Esophagus muscularis mucosa (tissue), 4 donors: ENCODE measurements around the gene TRAP1. TPM values are rescaled to one million over a fixed set of nuclear protein-coding genes. Genes with fewer than 3 reads are reported as not detected.
"Not testable (repeated sequence)": the region's sequence is repeated elsewhere in the genome, so short reads cannot be mapped to it uniquely, and the experiment has no call there.

Source experiments
- DNase-seq: peaks from one replicate; pipeline ENCODE4 v3.0.0-alpha.2; 2017; ENCODE audit errors: extremely low spot score
- H3K27ac ChIP-seq, 4 donors: fragments of 200-600 bp; sonication (generic); replicated peaks in 1 of 4; 1 replicate in 3 of 4; 2 replicates in 1 of 4; pipeline ENCODE4 v1.5.1; 2016 to 2019; ENCODE audit warnings: mild to moderate bottlenecking in 1 of 4
- H3K27me3 ChIP-seq, 4 donors: fragments of 200-600 bp; sonication (generic); one replicate each; pipeline versions ENCODE4 v1.5.1 to v1.6.0; 2016 to 2019
- H3K36me3 ChIP-seq, 4 donors: fragments of 200-600 bp; sonication (generic); one replicate each; pipeline ENCODE4 v1.5.1; 2016 to 2019
- H3K4me1 ChIP-seq, 4 donors: fragments of 200-600 bp; sonication (generic); one replicate each; pipeline ENCODE4 v1.5.1; 2016 to 2019
- H3K4me3 ChIP-seq, 4 donors: fragments of 200-600 bp; sonication (generic); 1 replicate in 2 of 4; 2 replicates in 2 of 4; pipeline ENCODE4 v1.5.1; 2016 to 2019; ENCODE audit warnings: mild to moderate bottlenecking in 4 of 4, moderate library complexity in 1 of 4
- H3K9me3 ChIP-seq, 4 donors: fragments of 200-600 bp; sonication (generic); 1 replicate in 3 of 4; 2 replicates in 1 of 4; pipeline ENCODE4 v1.5.1; 2016 to 2019
- EP300 ChIP-seq: sonication (generic); formaldehyde crosslinking; IDR thresholded peaks from one replicate; pipeline ENCODE4 v1.6.1; 2017; ENCODE audit warnings: antibody characterized with exemption
- POLR2A ChIP-seq: fragments of 450-650 bp; IDR thresholded peaks from one replicate; pipeline ENCODE4 v1.6.1; 2017; ENCODE audit warnings: antibody characterized with exemption, moderate library complexity, mild to moderate bottlenecking, low read depth
- POLR2AphosphoS5 ChIP-seq, 2 donors: sonication (generic); formaldehyde crosslinking; IDR thresholded peaks; one replicate each; pipeline ENCODE4 v1.6.1; 2017; ENCODE audit warnings: antibody characterized with exemption in 2 of 2
- WGBS: methylation state at CpG from one replicate; pipeline ENCODE4 v1.1.5; 2018; 5-methylcytosine and 5-hydroxymethylcytosine counted together
- intact Hi-C: fragments of 100-400 bp; cut with DNase I; formaldehyde crosslinking; loops from one replicate; pipeline ENCODE4 v1.15.1; 2023
- total RNA-seq, 4 donors: library from RNA; depleted of rRNA; stranded (reverse); fragments of >200 nt; gene quantifications; one replicate each; pipeline versions ENCODE4 v1.1.0 to v1.2.1, GENCODE V29; 2016
- TF ChIP-seq, protein P1 (sequence below), 3 experiments: fragments of 200-600 bp in 2 of 3; fragments of 450-650 bp in 1 of 3; sonication (generic) in 2 of 3; IDR thresholded peaks; one replicate each; pipeline ENCODE4 v1.5.1; 2017 to 2019; ENCODE audit warnings: antibody characterized with exemption in 3 of 3, mild to moderate bottlenecking in 2 of 3, moderate library complexity in 1 of 3

The TRAP1 gene
- total RNA-seq, 4 donors from 2014 or later: 43.6 to 63.7 (median 46.8) TPM

DNA sequence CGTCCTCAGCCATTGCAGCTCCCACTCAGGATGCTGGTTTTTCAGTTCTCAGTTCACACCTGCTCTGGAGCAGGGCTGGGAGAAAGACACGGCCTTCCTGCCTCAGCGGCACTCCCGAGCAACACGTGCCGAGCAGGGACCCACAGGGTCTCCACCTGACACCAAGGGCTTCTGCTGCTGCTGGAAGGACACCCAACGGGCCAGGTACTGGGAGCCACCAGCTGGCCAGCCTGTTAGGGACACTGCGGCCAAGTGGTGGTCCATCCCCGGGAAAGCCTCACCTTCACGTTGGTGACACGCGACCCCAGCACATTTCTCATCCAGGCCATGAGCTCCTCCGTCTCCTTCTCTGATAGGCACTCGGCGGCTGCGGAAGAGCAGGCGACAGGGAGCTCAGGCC, 54.7 kb downstream of the TRAP1 start:
- H3K36me3 ChIP-seq: peaks cover 13 to 94% (median 92%) of the 10 kb centered on the region in 4 donors
- intact Hi-C loops: no loop called here
- 92% methylated on average over 9 of the region's 17 CpGs for WGBS

DNA sequence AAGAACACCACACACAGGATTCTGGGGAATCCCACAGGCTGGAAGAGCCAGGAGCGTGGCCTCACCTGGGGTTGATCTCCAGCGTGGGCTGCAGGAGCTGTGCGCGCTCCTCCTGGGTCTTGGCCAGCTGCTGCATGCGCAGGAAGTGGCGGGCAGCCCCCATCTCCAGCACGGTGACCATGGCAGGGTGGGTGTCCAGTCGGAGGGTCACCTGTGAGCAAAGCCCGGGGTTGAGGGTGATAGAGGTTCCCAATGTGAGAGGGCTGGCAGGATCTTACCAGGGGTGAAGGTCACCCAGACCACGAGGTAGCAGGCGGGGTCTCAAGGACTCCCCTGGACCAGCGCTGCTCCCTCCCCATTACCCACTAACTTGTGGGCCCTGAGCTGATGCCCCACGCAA, 55.4 kb downstream of the TRAP1 start:
- Histone ChIP-seq H3K27me3 (no peaks in the 10 kb centered on the region), H3K27ac (no peak overlapping the region), H3K9me3 (no peaks in the 10 kb centered on the region), H3K4me1 (no peaks in the 10 kb centered on the region), H3K36me3 (peaks cover 19 to 96% (median 94%) of the 10 kb centered on the region in 4 donors), H3K4me3 (no peak overlapping the region)
- WGBS: 91% methylated on average over 10 of the region's 13 CpGs
- TF ChIP-seq POLR2AphosphoS5 (IDR thresholded peaks at IDR 0.05) (no peak), EP300 (no peak), POLR2A (no peak)
- TF ChIP-seq, protein P1, sequence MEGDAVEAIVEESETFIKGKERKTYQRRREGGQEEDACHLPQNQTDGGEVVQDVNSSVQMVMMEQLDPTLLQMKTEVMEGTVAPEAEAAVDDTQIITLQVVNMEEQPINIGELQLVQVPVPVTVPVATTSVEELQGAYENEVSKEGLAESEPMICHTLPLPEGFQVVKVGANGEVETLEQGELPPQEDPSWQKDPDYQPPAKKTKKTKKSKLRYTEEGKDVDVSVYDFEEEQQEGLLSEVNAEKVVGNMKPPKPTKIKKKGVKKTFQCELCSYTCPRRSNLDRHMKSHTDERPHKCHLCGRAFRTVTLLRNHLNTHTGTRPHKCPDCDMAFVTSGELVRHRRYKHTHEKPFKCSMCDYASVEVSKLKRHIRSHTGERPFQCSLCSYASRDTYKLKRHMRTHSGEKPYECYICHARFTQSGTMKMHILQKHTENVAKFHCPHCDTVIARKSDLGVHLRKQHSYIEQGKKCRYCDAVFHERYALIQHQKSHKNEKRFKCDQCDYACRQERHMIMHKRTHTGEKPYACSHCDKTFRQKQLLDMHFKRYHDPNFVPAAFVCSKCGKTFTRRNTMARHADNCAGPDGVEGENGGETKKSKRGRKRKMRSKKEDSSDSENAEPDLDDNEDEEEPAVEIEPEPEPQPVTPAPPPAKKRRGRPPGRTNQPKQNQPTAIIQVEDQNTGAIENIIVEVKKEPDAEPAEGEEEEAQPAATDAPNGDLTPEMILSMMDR (IDR thresholded peaks at IDR 0.05): no peak
- DNase-seq: no peak
- intact Hi-C loops: no loop called here

More for the DNA sequence above, 54.7 kb downstream of the TRAP1 start:
- no peak for TF ChIP-seq EP300
- no peak for TF ChIP-seq POLR2A
- TF ChIP-seq, protein P1 (IDR thresholded peaks at IDR 0.05): no peak
- DNase-seq: no peak
- Histone ChIP-seq H3K4me3 (no peak overlapping the region), H3K27me3 (no peaks in the 10 kb centered on the region), H3K4me1 (no peaks in the 10 kb centered on the region), H3K9me3 (no peaks in the 10 kb centered on the region), H3K27ac (no peak overlapping the region)

DNA sequence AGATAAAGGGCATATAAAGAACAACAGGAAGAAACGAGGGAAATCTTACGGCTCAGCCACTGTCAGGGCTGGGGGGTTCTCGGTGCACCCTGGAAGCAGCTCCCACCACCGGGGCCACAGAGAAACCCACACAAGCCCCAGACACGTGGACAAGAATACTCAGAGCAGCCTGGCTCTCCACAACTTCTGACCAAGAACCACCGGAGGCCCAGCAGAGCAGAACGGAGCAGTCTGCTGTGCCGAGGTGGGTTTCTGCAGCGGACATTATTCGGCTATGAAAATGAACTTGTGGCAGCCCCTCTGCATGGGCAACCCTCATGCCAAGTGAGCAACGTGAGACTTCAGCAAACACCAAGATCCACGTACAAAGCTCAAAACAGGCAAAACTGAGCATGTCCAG, 56.0 kb downstream of the TRAP1 start:
- DNase-seq: no peak
- WGBS: 90% methylated on average over 12 of the region's 12 CpGs

DNA sequence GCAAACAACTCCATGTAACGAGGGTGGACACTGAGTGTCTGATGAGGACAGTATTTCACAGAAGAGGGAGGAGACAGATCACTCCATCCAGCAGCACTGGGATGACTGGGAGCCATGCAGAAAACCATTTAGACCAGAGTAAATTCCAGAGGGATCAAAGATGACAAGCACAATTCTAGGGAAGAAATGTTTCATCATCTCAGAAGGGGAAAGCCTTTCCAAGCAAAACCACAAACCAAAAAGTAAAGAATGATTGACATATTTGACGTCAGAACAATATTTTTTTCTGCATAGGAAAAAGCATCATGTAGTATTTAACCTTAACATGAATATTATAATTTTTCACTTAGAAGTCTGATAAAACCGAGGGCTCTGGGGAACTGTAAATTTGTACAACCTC, 58.1 kb downstream of the TRAP1 start:
- Histone ChIP-seq H3K4me3 (no peak overlapping the region), H3K36me3 (peaks cover 26 to 98% (median 86%) of the 10 kb centered on the region in 4 donors), H3K9me3 (no peaks in the 10 kb centered on the region), H3K4me1 (peaks cover 0 to 2% (median 0%) of the 10 kb centered on the region in 4 donors), H3K27me3 (no peaks in the 10 kb centered on the region), H3K27ac (no peak overlapping the region)
- TF ChIP-seq EP300 (no peak), POLR2A (no peak), POLR2AphosphoS5 (IDR thresholded peaks at IDR 0.05) (no peak)
- TF ChIP-seq, protein P1 (IDR thresholded peaks at IDR 0.05): no peak
- 79% methylated on average over 3 of the region's 3 CpGs for WGBS
- no peak for DNase-seq
- intact Hi-C loops: no loop called here

More for the DNA sequence above, 56.0 kb downstream of the TRAP1 start:
- H3K27ac ChIP-seq: no peak overlapping the region
- intact Hi-C loops: no loop called here
- no peaks in the 10 kb centered on the region for H3K4me1 ChIP-seq
- H3K9me3 ChIP-seq: no peaks in the 10 kb centered on the region
- H3K36me3 ChIP-seq: peaks cover 26 to 100% (median 97%) of the 10 kb centered on the region in 4 donors
- no peaks in the 10 kb centered on the region for H3K27me3 ChIP-seq
- TF ChIP-seq POLR2A (no peak), EP300 (no peak)
- no peak overlapping the region for H3K4me3 ChIP-seq

DNA sequence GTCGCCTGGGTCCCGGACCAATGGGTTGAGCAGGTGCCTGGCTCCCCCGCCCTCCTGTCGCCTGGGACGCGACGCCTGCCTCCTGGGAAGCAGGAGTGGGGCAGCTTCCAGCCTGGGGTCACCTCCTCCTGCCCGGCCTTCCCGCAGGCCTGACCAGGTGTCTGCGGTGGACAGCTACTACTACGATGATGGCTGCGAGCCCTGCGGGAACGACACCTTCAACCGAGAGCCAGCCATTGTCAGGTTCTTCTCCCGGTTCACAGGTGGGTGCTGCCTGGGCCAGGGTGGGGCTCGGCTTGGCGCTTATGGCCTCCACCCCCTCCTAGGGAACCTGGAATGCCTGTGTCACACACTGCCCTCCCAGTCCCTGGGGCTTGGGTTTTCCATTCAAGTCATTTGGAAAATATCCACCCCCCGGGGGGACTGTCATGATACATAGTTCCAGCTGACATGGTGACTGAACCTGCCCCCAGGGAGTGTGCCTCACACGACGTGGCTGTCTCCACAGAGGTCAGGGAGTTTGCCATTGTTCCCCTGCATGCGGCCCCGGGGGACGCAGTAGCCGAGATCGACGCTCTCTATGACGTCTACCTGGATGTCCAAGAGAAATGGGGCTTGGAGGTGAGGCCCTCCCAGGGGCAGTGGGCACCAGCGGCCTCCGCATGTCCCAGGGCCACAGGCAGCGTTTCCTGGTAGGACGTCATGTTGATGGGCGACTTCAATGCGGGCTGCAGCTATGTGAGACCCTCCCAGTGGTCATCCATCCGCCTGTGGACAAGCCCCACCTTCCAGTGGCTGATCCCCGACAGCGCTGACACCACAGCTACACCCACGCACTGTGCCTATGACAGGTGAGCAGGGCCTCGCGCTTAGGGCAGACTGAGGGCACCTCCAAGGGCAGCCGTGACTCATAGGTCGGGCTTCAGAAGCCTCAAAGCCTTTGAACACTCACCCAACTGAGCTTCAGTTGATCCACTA, 60.5 kb downstream of the TRAP1 start:
- H3K4me3 ChIP-seq: no peak overlapping the region
- H3K27ac ChIP-seq: no peak overlapping the region
- H3K27me3 ChIP-seq: no peaks in the 10 kb centered on the region
- intact Hi-C loops: no loop called here
- WGBS: 89% methylated on average over 13 of the region's 42 CpGs
- peaks cover 0 to 4% (median 0%) of the 10 kb centered on the region in 4 donors for H3K4me1 ChIP-seq
- no peak for DNase-seq
- peaks cover 19 to 86% (median 70%) of the 10 kb centered on the region in 4 donors for H3K36me3 ChIP-seq
- H3K9me3 ChIP-seq: no peaks in the 10 kb centered on the region
- TF ChIP-seq POLR2AphosphoS5 (IDR thresholded peaks at IDR 0.05) (no peak), POLR2A (no peak), EP300 (no peak)
- TF ChIP-seq, protein P1 (IDR thresholded peaks at IDR 0.05): no peak

DNA sequence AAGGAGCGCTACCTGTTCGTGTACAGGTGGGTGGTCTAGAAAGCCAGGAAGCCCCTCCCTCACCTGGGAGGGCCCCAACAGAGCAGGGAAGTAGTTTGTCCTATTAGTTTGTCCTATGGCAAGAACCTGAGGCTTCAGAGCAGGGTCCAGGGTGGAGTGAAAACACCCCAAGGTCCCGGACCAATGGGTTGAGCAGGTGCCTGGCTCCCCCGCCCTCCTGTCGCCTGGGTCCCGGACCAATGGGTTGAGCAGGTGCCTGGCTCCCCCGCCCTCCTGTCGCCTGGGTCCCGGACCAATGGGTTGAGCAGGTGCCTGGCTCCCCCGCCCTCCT, 61.2 kb downstream of the TRAP1 start:
- intact Hi-C loops, DNase-seq, H3K27ac ChIP-seq, H3K9me3 ChIP-seq, H3K27me3 ChIP-seq, H3K4me1 ChIP-seq, H3K4me3 ChIP-seq: not testable (repeated sequence)
- WGBS: 88% methylated on average over 3 of the region's 10 CpGs
- peaks cover 18 to 86% (median 70%) of the 10 kb centered on the region in 4 donors for H3K36me3 ChIP-seq
